HFFc6 (cell line): Measurements from ENCODE around the gene MLST8. TPM values are rescaled to one million over a fixed set of nuclear protein-coding genes. Genes with fewer than 3 reads are reported as not detected.

Experiments
- DNase-seq: peaks from one replicate; pipeline ENCODE4 v3.0.0-alpha.2; 2018
- H3K27ac Mint-ChIP-seq: 2 replicates; pipeline ENCODE4 v1.8.0; 2020; ENCODE audit warnings: mild to moderate bottlenecking, mixed read lengths
- H3K27me3 Mint-ChIP-seq: 2 replicates; pipeline ENCODE4 v1.8.0; 2021; ENCODE audit warnings: mild to moderate bottlenecking, moderate library complexity, mixed read lengths; ENCODE audit not compliant: insufficient read depth
- H3K36me3 Mint-ChIP-seq: 2 replicates; pipeline ENCODE4 v1.8.0; 2021; ENCODE audit warnings: low read depth, mixed read lengths
- H3K4me1 Mint-ChIP-seq: 2 replicates; pipeline ENCODE4 v1.8.0; 2020; ENCODE audit warnings: low read depth, mixed read lengths
- H3K4me3 Mint-ChIP-seq: 2 replicates; pipeline ENCODE4 v1.8.0; 2020; ENCODE audit warnings: mild to moderate bottlenecking, moderate library complexity, mixed read lengths
- H3K9me3 Mint-ChIP-seq: 2 replicates; pipeline ENCODE4 v1.8.0; 2020; ENCODE audit warnings: mild to moderate bottlenecking, mixed read lengths
- CTCF ChIP-seq: fragments of 200-600 bp; sonication (generic); IDR thresholded peaks from 2 replicates; pipeline ENCODE4 v1.5.0; 2021; ENCODE audit warnings: antibody characterized with exemption, mild to moderate bottlenecking
- long read RNA-seq: library from polyadenylated mRNA; unstranded; transcript quantifications from one replicate; pipeline ENCODE4 v2.0.0, GENCODE V29; 2019
- total RNA-seq, 6 experiments: library from RNA; stranded (reverse); fragmentation: NEBNext Ultra II Directional; extraction: Animal tissue kit (Norgen Biotek cat#: 25700); gene quantifications; 2 replicates in 1 of 6; 3 replicates in 5 of 6; pipeline ENCODE4 v1.2.3, GENCODE V29; 2021

The MLST8 gene
- 10 to 100 TPM; 32.7 to 39.4 (median 37.5) TPM for total RNA-seq
- long read RNA-seq, transcript MLST8-232 (9 exons, 1,870 nt): minor isoform, 17 of 78 reads
- long read RNA-seq, transcript MLST8-203 (9 exons, 1,691 nt): minor isoform, 6 of 78 reads
- long read RNA-seq, transcript MLST8-215 (9 exons, 1,861 nt): major isoform, 18 of 78 reads
- long read RNA-seq, transcript MLST8-230 (8 exons, 2,116 nt): minor isoform, 8 of 78 reads
- long read RNA-seq, partial matches to known transcripts: 13 of 78 reads
- long read RNA-seq, other reads (novel, unspliced or antisense): 12 of 78 reads

- DNase-seq: peak; percentile 58
- Mint-ChIP-seq H3K27me3 (peaks cover 6% of the 10 kb centered on the region), H3K27ac (peak within 1 kb of the TSS; percentile 73), H3K4me3 (peak within 1 kb of the TSS; percentile 86), H3K4me1 (peaks cover 13% of the 10 kb centered on the region), H3K36me3 (peaks cover 11% of the 10 kb centered on the region; the same call in 1 of the 2 replicates), H3K9me3 (no peaks in the 10 kb centered on the region)
- peak; percentile 51 for TF ChIP-seq CTCF
Measured at GRCh38 chr16:2205104-2205966, at the start of gene MLST8. Gene MLST8, plus strand, starts transcription at chr16:2205454. Its CDS starts 632 bp downstream, at chr16:2206086.

GRCh38 chr16:2155977-2156848 lies 49.0 kb upstream of the MLST8 start:
- H3K4me3 Mint-ChIP-seq: peak overlapping the region; percentile 91
- peak overlapping the region; percentile 66 for H3K27ac Mint-ChIP-seq
- H3K9me3 Mint-ChIP-seq: peaks cover 12% of the 10 kb centered on the region
- H3K27me3 Mint-ChIP-seq: peaks cover 35% of the 10 kb centered on the region
- no peak for TF ChIP-seq CTCF
- H3K36me3 Mint-ChIP-seq: peaks cover 31% of the 10 kb centered on the region
- peaks cover 27% of the 10 kb centered on the region for H3K4me1 Mint-ChIP-seq
- peak; percentile 65 for DNase-seq

GRCh38 chr16:2156849-2157224 lies 48.4 kb upstream of the MLST8 start:
- Mint-ChIP-seq H3K4me3 (peak overlapping the region; percentile 91), H3K27me3 (peaks cover 31% of the 10 kb centered on the region), H3K36me3 (peaks cover 28% of the 10 kb centered on the region), H3K9me3 (peaks cover 12% of the 10 kb centered on the region), H3K4me1 (peaks cover 20% of the 10 kb centered on the region), H3K27ac (peak overlapping the region; percentile 66)
- no peak for TF ChIP-seq CTCF
- DNase-seq: no peak

- Mint-ChIP-seq H3K4me3 (peak overlapping the region; percentile 91; the same call in 1 of the 2 replicates), H3K27me3 (peaks cover 24% of the 10 kb centered on the region), H3K27ac (peak overlapping the region; percentile 66), H3K9me3 (peaks cover 12% of the 10 kb centered on the region), H3K4me1 (peaks cover 17% of the 10 kb centered on the region), H3K36me3 (peaks cover 28% of the 10 kb centered on the region)
- TF ChIP-seq CTCF: no peak
- no peak for DNase-seq
Measured at GRCh38 chr16:2157480-2158261, 47.6 kb upstream of the MLST8 start.
